D721Med (cell line): ENCODE data around the gene MCF2L.

Source experiments
- DNase-seq: peaks from one replicate; pipeline ENCODE4 v3.0.0; 2011; ENCODE audit warnings: low spot score; ENCODE audit not compliant: insufficient read length
- FAIRE-seq: peaks from 2 replicates; lab custom pipeline; 2011; peaks lifted over from hg19 to GRCh38; lab: Jason Lieb, UNC
- CTCF ChIP-seq: IDR thresholded peaks from 2 replicates; pipeline ENCODE4 v1.5.1; 2012; ENCODE audit warnings: mild to moderate bottlenecking, control low read depth; ENCODE audit not compliant: insufficient read depth; ENCODE audit errors: missing control alignments

Gene MCF2L

DNA sequence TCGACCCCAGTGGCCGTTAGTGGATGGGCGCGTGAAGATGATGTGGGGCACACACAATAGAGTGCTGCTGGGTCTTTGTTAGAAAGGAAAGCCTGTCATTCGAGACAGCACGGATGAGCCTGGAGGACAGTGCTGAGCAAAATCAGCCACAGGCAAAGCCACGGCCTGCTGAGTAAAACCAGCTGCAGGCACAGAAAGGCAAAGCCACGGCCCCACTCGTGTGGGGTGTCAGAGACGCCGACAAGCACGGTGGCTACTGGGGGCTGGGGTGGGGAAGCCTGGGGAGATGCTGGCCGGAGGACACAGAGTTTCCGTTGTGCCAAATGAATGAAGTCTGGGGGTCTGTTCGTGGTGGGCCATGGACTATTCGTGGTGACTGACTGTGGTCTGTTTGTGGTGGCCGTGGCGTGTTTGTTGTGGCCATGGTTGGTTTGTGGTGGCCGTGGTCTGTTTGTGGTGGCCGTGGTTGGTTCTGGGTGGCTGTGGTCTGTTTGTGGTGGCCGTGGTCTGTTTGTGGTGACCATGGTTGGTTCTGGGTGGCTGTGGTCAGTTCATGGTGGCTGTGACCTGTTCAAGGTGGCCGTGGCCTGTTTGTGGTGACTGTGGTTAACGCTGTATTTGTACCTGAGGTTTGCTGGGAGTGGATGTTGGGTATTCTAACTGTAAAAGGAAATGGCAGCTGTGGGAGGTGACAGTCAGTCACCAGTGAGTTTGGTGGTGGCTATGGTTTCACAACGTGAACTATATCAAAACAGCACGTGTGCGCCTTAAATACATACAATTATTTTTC is 36.3 kb downstream of the MCF2L start:
- DNase-seq (no peak), FAIRE-seq (no peak)
- no peak for TF ChIP-seq CTCF

DNA sequence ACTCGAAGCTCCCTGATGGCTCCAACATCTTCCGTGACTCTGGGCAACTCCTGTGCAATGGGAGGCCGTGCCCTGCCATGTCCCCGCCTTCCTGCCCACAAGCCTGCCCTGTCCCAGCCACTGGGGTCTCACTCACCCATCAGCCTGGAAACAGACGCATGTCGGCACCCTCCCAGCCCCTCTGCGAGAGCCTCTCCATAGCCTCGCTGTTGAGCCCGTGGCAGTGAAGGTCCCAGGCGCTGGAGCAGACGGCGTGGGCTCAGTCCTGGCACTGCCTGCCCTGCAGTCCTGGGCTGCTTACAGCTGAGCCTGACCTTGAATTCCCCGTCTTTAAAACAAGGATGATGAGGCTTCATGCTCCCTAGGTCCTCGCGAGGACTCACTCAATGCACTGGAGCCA is 37.0 kb downstream of the MCF2L start:
- FAIRE-seq = no peak
- DNase-seq = no peak
- no peak for TF ChIP-seq CTCF

- no peak for TF ChIP-seq CTCF
- DNase-seq = no peak
- no peak for FAIRE-seq
These were observed 37.6 kb downstream of the MCF2L start for GRCh38 chr13:113006660-113007059.

- FAIRE-seq = no peak
- no peak for TF ChIP-seq CTCF
- no peak for DNase-seq
These were observed 39.8 kb downstream of the MCF2L start for GRCh38 chr13:113008851-113009250.

- FAIRE-seq (no peak), DNase-seq (no peak)
- no peak for TF ChIP-seq CTCF
These were observed 40.9 kb downstream of the MCF2L start for GRCh38 chr13:113009743-113010509.

DNA sequence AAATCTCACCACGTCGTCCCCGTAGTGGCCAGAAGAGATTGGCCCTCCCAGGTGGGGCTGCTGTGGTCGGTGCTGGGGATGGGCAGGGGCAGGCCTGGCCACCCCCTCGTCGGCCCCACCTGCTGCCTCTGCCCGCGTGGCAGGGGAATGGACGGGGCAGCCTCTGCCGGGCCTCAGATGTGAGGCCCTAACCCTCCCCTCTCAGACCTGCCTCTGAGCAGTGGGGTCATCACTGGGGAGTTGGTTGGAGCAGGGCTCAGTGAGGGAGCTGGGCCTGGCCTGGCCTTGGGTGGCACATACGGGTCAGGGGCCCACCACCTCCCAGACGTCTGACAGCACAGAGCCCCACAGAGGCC is 41.5 kb downstream of the MCF2L start:
- FAIRE-seq (no peak), DNase-seq (no peak)
- TF ChIP-seq CTCF = no peak

DNA sequence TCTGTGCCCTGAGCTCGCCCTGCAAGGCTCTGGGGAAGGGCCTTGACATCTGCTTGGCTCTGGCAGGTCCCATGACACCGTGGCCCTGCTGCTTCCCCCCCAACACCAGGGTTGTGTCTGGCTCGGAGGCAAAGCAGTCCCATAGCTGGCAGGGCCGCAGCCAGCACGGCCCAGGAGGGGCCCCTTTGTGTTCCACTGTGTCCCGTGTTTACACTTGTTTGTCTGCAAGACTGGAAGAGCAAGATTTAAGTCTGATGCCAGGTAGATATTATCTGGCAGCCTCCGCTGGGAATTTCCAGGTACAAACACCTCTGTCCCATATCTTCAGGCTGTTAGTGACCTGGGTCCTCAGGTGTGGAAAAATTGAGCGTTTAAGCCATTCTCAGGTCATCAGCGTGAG is 44.3 kb downstream of the MCF2L start:
- TF ChIP-seq CTCF = no peak
- DNase-seq (no peak), FAIRE-seq (no peak)
